Stomach (tissue), 9 donors: ENCODE measurements around the gene SYT12. TPM values are rescaled to one million over a fixed set of nuclear protein-coding genes. Genes with fewer than 3 reads are reported as not detected.

ENCODE experiments used
- DNase-seq, 2 donors: peaks; one replicate each; pipeline versions ENCODE4 v3.0.0 to v3.0.0-alpha.2; 2013 to 2019
- H3K27ac ChIP-seq, 5 donors: fragments of 200-600 bp in 4 of 5; sonication (generic) in 4 of 5; one replicate each; pipeline ENCODE4 v1.5.1; 2013 to 2019; ENCODE audit warnings: mild to moderate bottlenecking in 1 of 5, moderate library complexity in 1 of 5
- H3K27me3 ChIP-seq, 3 donors: fragments of 200-600 bp; sonication (generic); one replicate each; pipeline ENCODE4 v1.5.1; 2017 to 2019; ENCODE audit warnings: mixed run types in 1 of 3
- H3K36me3 ChIP-seq, 4 donors: fragments of 200-600 bp; sonication (generic); 1 replicate in 3 of 4; 2 replicates in 1 of 4; pipeline ENCODE4 v1.5.1; 2016 to 2019
- H3K4me1 ChIP-seq, 4 donors: fragments of 200-600 bp; sonication (generic); one replicate each; pipeline ENCODE4 v1.5.1; 2016 to 2019
- H3K4me3 ChIP-seq, 4 donors: fragments of 200-600 bp; sonication (generic) in 3 of 4; one replicate each; pipeline ENCODE4 v1.5.1; 2016 to 2019; ENCODE audit warnings: mild to moderate bottlenecking in 1 of 4
- H3K9me3 ChIP-seq, 4 donors: fragments of 200-600 bp; sonication (generic); one replicate each; pipeline ENCODE4 v1.5.1; 2016 to 2019
- CTCF ChIP-seq, 7 experiments: fragments of 450-650 bp in 4 of 7; fragments of 200-600 bp in 3 of 7; sonication (generic) in 3 of 7; IDR thresholded peaks; one replicate each; pipeline ENCODE4 v1.5.1; 2016 to 2019; ENCODE audit warnings: antibody characterized with exemption in 7 of 7, control low read depth in 2 of 7, mild to moderate bottlenecking in 1 of 7
- EP300 ChIP-seq: sonication (generic); formaldehyde crosslinking; IDR thresholded peaks from one replicate; pipeline ENCODE4 v1.6.1; 2017; ENCODE audit warnings: antibody characterized with exemption
- POLR2A ChIP-seq, 4 donors: fragments of 450-650 bp; IDR thresholded peaks; one replicate each; pipeline ENCODE4 v1.6.1; 2016; ENCODE audit warnings: antibody characterized with exemption in 4 of 4, control low read depth in 2 of 4, mild to moderate bottlenecking in 1 of 4, moderate library complexity in 1 of 4
- POLR2AphosphoS5 ChIP-seq, 3 donors: sonication (generic); formaldehyde crosslinking; IDR thresholded peaks; one replicate each; pipeline ENCODE4 v1.6.1; 2016; ENCODE audit warnings: antibody characterized with exemption in 3 of 3
- WGBS, 5 donors: extraction: QIAGEN DNeasy Blood & Tissue Kit in 3 of 5; methylation state at CpG; one replicate each; pipeline versions ENCODE4 v1.1.5 to v1.1.7; 2013 to 2018; 5-methylcytosine and 5-hydroxymethylcytosine counted together
- intact Hi-C: fragments of 100-400 bp; cut with DNase I; formaldehyde crosslinking; loops from one replicate; pipeline ENCODE4 v1.15.1; 2023; ENCODE audit warnings: low total_unique reads
- polyA plus RNA-seq, 3 donors: library from polyadenylated mRNA; stranded (reverse); fragments of 200-250 nt; gene quantifications; one replicate each; pipeline ENCODE4 v1.2.3, GENCODE V29; 2013
- total RNA-seq, 5 donors: library from RNA; depleted of rRNA; stranded (reverse); fragments of >200 nt; gene quantifications; one replicate each; pipeline versions ENCODE4 v1.1.0 to v1.2.3, GENCODE V29; 2014 to 2016
- donor health status: healthy with polysubstance abuse.
- donor health status: Bipolar disorder and iron deficiency.
- donor health status: healthy.

The SYT12 gene
- total and polyA plus RNA-seq, 8 donors: 0.31 to 1.1 (median 0.45) TPM; not detected in 5

- Histone ChIP-seq H3K27ac (no peak overlapping the region), H3K4me3 (no peak overlapping the region), H3K4me1 (peaks cover 0 to 24% (median 10%) of the 10 kb centered on the region in 4 donors), H3K9me3 (peaks cover 7 to 20% (median 13%) of the 10 kb centered on the region in 4 donors), H3K27me3 (peaks cover 0 to 10% (median 0%) of the 10 kb centered on the region in 3 donors), H3K36me3 (no peaks in the 10 kb centered on the region)
- intact Hi-C loops: no loop called here
- TF ChIP-seq CTCF (IDR thresholded peaks at IDR 0.05): no peak
- no peak for TF ChIP-seq POLR2AphosphoS5 (IDR thresholded peaks at IDR 0.05)
- no peak for TF ChIP-seq EP300
- TF ChIP-seq POLR2A (IDR thresholded peaks at IDR 0.05): no peak
- no peak for DNase-seq
- 89 to 98% (median 96%) methylated on average over 2 of the region's 2 CpGs for WGBS, 5 donors
Measured at GRCh38 chr11:66979336-66979980, 43.5 kb upstream of the SYT12 start.

- peaks cover 7 to 20% (median 13%) of the 10 kb centered on the region in 4 donors for H3K9me3 ChIP-seq
- WGBS, 5 donors: 16 to 27% (median 19%) methylated on average over 9 of the region's 9 CpGs
- peak in 1 of 3 donors; percentile 28 for TF ChIP-seq POLR2AphosphoS5 (IDR thresholded peaks at IDR 0.05)
- no peak for TF ChIP-seq EP300
- intact Hi-C loops: no loop called here
- H3K27ac ChIP-seq: no peak overlapping the region
- peaks cover 15 to 47% (median 23%) of the 10 kb centered on the region in 4 donors for H3K4me1 ChIP-seq
- no peaks in the 10 kb centered on the region for H3K36me3 ChIP-seq
- peak; percentile 80 to 87 for DNase-seq
- no peak overlapping the region for H3K4me3 ChIP-seq
- H3K27me3 ChIP-seq: no peaks in the 10 kb centered on the region
Measured at GRCh38 chr11:66981976-66982578, 40.9 kb upstream of the SYT12 start.

- TF ChIP-seq CTCF (IDR thresholded peaks at IDR 0.05): no peak
- TF ChIP-seq POLR2AphosphoS5 (IDR thresholded peaks at IDR 0.05): no peak
- TF ChIP-seq EP300: no peak
- TF ChIP-seq POLR2A (IDR thresholded peaks at IDR 0.05): no peak
- H3K27ac ChIP-seq: no peak overlapping the region
- H3K4me3 ChIP-seq: no peak overlapping the region
- no peak for DNase-seq
- H3K27me3 ChIP-seq: no peaks in the 10 kb centered on the region
- no peaks in the 10 kb centered on the region for H3K36me3 ChIP-seq
- peaks cover 15 to 47% (median 23%) of the 10 kb centered on the region in 4 donors for H3K4me1 ChIP-seq
- intact Hi-C loops: no loop called here
- peaks cover 7 to 15% (median 11%) of the 10 kb centered on the region in 4 donors for H3K9me3 ChIP-seq
- WGBS, 5 donors: 83 to 93% (median 88%) methylated on average over 5 of the region's 5 CpGs
Measured at GRCh38 chr11:66983275-66983924, 39.5 kb upstream of the SYT12 start.

GRCh38 chr11:66985508-66986177 is 37.3 kb upstream of the SYT12 start:
- DNase-seq: peak in 1 of 2 donors; percentile 88
- no peaks in the 10 kb centered on the region for H3K27me3 ChIP-seq

GRCh38 chr11:66986178-66986545 is 36.8 kb upstream of the SYT12 start:
- Histone ChIP-seq H3K4me3 (no peak overlapping the region), H3K27me3 (no peaks in the 10 kb centered on the region), H3K27ac (peak overlapping the region in 2 of 5 donors; percentile 13 to 40), H3K4me1 (peaks cover 15 to 47% (median 23%) of the 10 kb centered on the region in 4 donors), H3K36me3 (no peaks in the 10 kb centered on the region), H3K9me3 (no peaks in the 10 kb centered on the region)
- WGBS, 5 donors: 56 to 80% (median 61%) methylated on average over 6 to 7 of the region's 7 CpGs
- TF ChIP-seq POLR2AphosphoS5 (IDR thresholded peaks at IDR 0.05) (no peak), POLR2A (IDR thresholded peaks at IDR 0.05) (no peak), CTCF (IDR thresholded peaks at IDR 0.05) (no peak), EP300 (no peak)
- peak in 1 of 2 donors; percentile 41 for DNase-seq
- intact Hi-C loops: no loop called here

More at GRCh38 chr11:66985508-66986177, 37.3 kb upstream of the SYT12 start:
- H3K4me3 ChIP-seq: no peak overlapping the region
- H3K9me3 ChIP-seq: no peaks in the 10 kb centered on the region
- no peaks in the 10 kb centered on the region for H3K36me3 ChIP-seq
- H3K4me1 ChIP-seq: peaks cover 15 to 47% (median 23%) of the 10 kb centered on the region in 4 donors
- H3K27ac ChIP-seq: peak overlapping the region in 2 of 5 donors; percentile 13 to 40
- no peak for TF ChIP-seq POLR2A (IDR thresholded peaks at IDR 0.05)
- 56 to 76% (median 60%) methylated on average over 5 to 8 of the region's 8 CpGs for WGBS, 5 donors
- intact Hi-C loops: no loop called here
